HepG2 (cell line): ENCODE measurements around the gene CBLN3. TPM values are rescaled to one million over a fixed set of nuclear protein-coding genes. Genes with fewer than 3 reads are reported as not detected.
A peak's percentile ranks its signal among the peaks of the same experiment; 100 is the strongest.

Experiments
- CHCHD3 ChIP-seq: sonication (generic); formaldehyde crosslinking; IDR thresholded peaks from 2 replicates; pipeline ENCODE4 v1.8.0; 2022; ENCODE audit warnings: mild to moderate bottlenecking, missing genetic modification reagents, moderate library complexity
- DNMT3B ChIP-seq: conservative IDR thresholded peaks from 2 replicates; pipeline ENCODE4 v1.6.1; 2016; ENCODE audit warnings: missing biosample characterization, control low read depth
- E2F2 ChIP-seq: sonication (generic); formaldehyde crosslinking; IDR thresholded peaks from 2 replicates; pipeline ENCODE4 v1.4.0; 2020; ENCODE audit warnings: missing genetic modification reagents, borderline replicate concordance
- HNF1B ChIP-seq: sonication (generic); formaldehyde crosslinking; IDR thresholded peaks from 2 replicates; pipeline ENCODE4 v1.5.1; 2020; ENCODE audit warnings: mild to moderate bottlenecking, moderate library complexity, missing genetic modification reagents
- HNRNPL ChIP-seq: fragments of 200-400 bp; formaldehyde crosslinking; IDR thresholded peaks from 2 replicates; pipeline ENCODE4 v1.6.1; 2017; ENCODE audit warnings: mild to moderate bottlenecking, low read depth, low read length
- HOXA5 ChIP-seq: sonication (generic); formaldehyde crosslinking; IDR thresholded peaks from 2 replicates; pipeline ENCODE4 v1.4.0; 2020; ENCODE audit warnings: missing genetic modification reagents
- KDM2A ChIP-seq: sonication (generic); formaldehyde crosslinking; IDR thresholded peaks from 2 replicates; pipeline ENCODE4 v1.4.0; 2020; ENCODE audit warnings: low read depth, missing genetic modification reagents, borderline replicate concordance
- MED8 ChIP-seq: sonication (generic); formaldehyde crosslinking; IDR thresholded peaks from 2 replicates; pipeline ENCODE4 v1.8.1; 2023; ENCODE audit warnings: mild to moderate bottlenecking, missing genetic modification reagents; ENCODE audit not compliant: insufficient replicate concordance
- NR2C2 ChIP-seq: sonication (generic); formaldehyde crosslinking; IDR thresholded peaks from 2 replicates; pipeline ENCODE4 v1.4.0; 2020; ENCODE audit warnings: missing genetic modification reagents, mild to moderate bottlenecking, moderate library complexity, borderline replicate concordance
- RAD51 ChIP-seq: fragments of 450-650 bp; IDR thresholded peaks from 2 replicates; pipeline ENCODE4 v1.6.1; 2016; ENCODE audit warnings: borderline replicate concordance
- ZBTB1 ChIP-seq: sonication (generic); formaldehyde crosslinking; IDR thresholded peaks from 2 replicates; pipeline ENCODE4 v1.4.0; 2020; ENCODE audit warnings: missing genetic modification reagents, borderline replicate concordance
- ZMAT3 ChIP-seq: sonication (generic); formaldehyde crosslinking; conservative IDR thresholded peaks from 2 replicates; pipeline ENCODE4 v1.7.0; 2021; ENCODE audit warnings: missing genetic modification reagents
- ZMYM4 ChIP-seq: sonication (generic); formaldehyde crosslinking; IDR thresholded peaks from 2 replicates; pipeline ENCODE4 v1.8.1; 2023; ENCODE audit warnings: mild to moderate bottlenecking, missing genetic modification reagents
- ZNF292 ChIP-seq: sonication (generic); formaldehyde crosslinking; IDR thresholded peaks from 2 replicates; pipeline ENCODE4 v1.8.1; 2022; ENCODE audit warnings: mild to moderate bottlenecking, low read depth, missing genetic modification reagents, borderline replicate concordance
- ZNF629 ChIP-seq: sonication (generic); formaldehyde crosslinking; conservative IDR thresholded peaks from 2 replicates; pipeline ENCODE4 v1.5.0; 2020; ENCODE audit warnings: missing genetic modification reagents
- ZNF772 ChIP-seq: sonication (generic); formaldehyde crosslinking; IDR thresholded peaks from 2 replicates; pipeline ENCODE4 v1.5.0; 2020; ENCODE audit warnings: mild to moderate bottlenecking, missing genetic modification reagents
- ZNF879 ChIP-seq: sonication (generic); formaldehyde crosslinking; IDR thresholded peaks from 2 replicates; pipeline ENCODE4 v1.8.1; 2023; ENCODE audit warnings: missing genetic modification reagents
- ZNF891 ChIP-seq: sonication (generic); formaldehyde crosslinking; IDR thresholded peaks from 2 replicates; pipeline ENCODE4 v1.5.0; 2020; ENCODE audit warnings: mild to moderate bottlenecking, missing genetic modification reagents
- polyA plus RNA-seq, 8 experiments: library from polyadenylated mRNA; depleted of rRNA in 3 of 8; stranded (reverse) in 7 of 8; unstranded in 1 of 8; fragments of >200 nt; fragmentation: Illumina TruSeq in 4 of 8; extraction: Trizol in 4 of 8; gene quantifications; 2 replicates each; pipeline versions ENCODE4 v1.2.1 to v1.2.3, GENCODE V29; 2011 to 2016; ENCODE audit warnings: low read depth in 4 of 8, missing spikeins in 1 of 8, mixed read lengths in 1 of 8; ENCODE audit not compliant: insufficient read depth in 1 of 8
- total RNA-seq, 5 experiments: library from RNA; depleted of rRNA; stranded (reverse); fragments of >200 nt; fragmentation: Illumina TruSeq; extraction: Trizol; gene quantifications; 2 replicates each; pipeline ENCODE4 v1.2.3, GENCODE V29; 2016; ENCODE audit warnings: low read depth in 1 of 5
- TF ChIP-seq, protein P1 (sequence below): sonication (generic); formaldehyde crosslinking; IDR thresholded peaks from 2 replicates; pipeline ENCODE4 v1.4.0; 2020; ENCODE audit warnings: missing genetic modification reagents
- TF ChIP-seq, protein P2 (sequence below): sonication (generic); formaldehyde crosslinking; IDR thresholded peaks from 2 replicates; pipeline ENCODE4 v1.8.0; 2022; ENCODE audit warnings: missing genetic modification reagents, low read depth, mild to moderate bottlenecking, borderline replicate concordance
- TF ChIP-seq, protein P3 (sequence below): sonication (generic); formaldehyde crosslinking; IDR thresholded peaks from 2 replicates; pipeline ENCODE4 v1.5.0; 2020; ENCODE audit warnings: missing genetic modification reagents

Gene CBLN3
- total and polyA plus RNA-seq, 2 of the 13 experiments (the other 11 are each of a cell fraction or from before 2014, with no cell fraction given), result 0.66 to 0.98 TPM

- TF ChIP-seq HNF1B (CRISPR knock-in tag) (peak; percentile 97), CHCHD3 (CRISPR knock-in tag) (no peak; the same call in 1 of the 2 replicates), RAD51 (peak; percentile 92), KDM2A (peak; percentile 97), ZMYM4 (CRISPR knock-in tag) (peak; percentile 92), E2F2 (CRISPR knock-in tag) (peak; percentile 30; the same call in 1 of the 2 replicates), MED8 (CRISPR knock-in tag) (peak; percentile 93), HNRNPL (peak; percentile 90), ZNF292 (CRISPR knock-in tag) (peak; percentile 96), ZBTB1 (CRISPR knock-in tag) (peak; percentile 29), HOXA5 (peak; percentile 64; the same call in 1 of the 2 replicates), ZNF629 (CRISPR knock-in tag) (peak; percentile 18; the same call in 1 of the 2 replicates), ZMAT3 (CRISPR knock-in tag) (peak; percentile 88; the same call in 1 of the 2 replicates), ZNF891 (CRISPR knock-in tag) (peak; percentile 99), DNMT3B (CRISPR knock-in tag) (peak; percentile 97), ZNF879 (no peak), NR2C2 (CRISPR knock-in tag) (peak; percentile 100), ZNF772 (peak; percentile 98)
- TF ChIP-seq, protein P1, sequence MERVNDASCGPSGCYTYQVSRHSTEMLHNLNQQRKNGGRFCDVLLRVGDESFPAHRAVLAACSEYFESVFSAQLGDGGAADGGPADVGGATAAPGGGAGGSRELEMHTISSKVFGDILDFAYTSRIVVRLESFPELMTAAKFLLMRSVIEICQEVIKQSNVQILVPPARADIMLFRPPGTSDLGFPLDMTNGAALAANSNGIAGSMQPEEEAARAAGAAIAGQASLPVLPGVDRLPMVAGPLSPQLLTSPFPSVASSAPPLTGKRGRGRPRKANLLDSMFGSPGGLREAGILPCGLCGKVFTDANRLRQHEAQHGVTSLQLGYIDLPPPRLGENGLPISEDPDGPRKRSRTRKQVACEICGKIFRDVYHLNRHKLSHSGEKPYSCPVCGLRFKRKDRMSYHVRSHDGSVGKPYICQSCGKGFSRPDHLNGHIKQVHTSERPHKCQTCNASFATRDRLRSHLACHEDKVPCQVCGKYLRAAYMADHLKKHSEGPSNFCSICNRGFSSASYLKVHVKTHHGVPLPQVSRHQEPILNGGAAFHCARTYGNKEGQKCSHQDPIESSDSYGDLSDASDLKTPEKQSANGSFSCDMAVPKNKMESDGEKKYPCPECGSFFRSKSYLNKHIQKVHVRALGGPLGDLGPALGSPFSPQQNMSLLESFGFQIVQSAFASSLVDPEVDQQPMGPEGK (CRISPR knock-in tag), result peak; percentile 90
- TF ChIP-seq, protein P2, sequence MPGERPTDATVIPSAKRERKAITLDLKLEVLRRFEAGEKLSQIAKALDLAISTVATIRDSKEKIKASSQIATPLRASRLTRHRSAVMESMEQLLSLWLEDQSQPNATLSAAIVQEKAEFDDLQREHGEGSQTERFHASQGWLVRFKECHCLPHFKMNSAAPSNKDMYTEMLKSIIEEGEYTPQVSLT (CRISPR knock-in tag), result no peak; the same call in 1 of the 2 replicates
- TF ChIP-seq, protein P3, sequence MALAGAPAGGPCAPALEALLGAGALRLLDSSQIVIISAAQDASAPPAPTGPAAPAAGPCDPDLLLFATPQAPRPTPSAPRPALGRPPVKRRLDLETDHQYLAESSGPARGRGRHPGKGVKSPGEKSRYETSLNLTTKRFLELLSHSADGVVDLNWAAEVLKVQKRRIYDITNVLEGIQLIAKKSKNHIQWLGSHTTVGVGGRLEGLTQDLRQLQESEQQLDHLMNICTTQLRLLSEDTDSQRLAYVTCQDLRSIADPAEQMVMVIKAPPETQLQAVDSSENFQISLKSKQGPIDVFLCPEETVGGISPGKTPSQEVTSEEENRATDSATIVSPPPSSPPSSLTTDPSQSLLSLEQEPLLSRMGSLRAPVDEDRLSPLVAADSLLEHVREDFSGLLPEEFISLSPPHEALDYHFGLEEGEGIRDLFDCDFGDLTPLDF (CRISPR knock-in tag), result peak; percentile 86; the same call in 1 of the 2 replicates
Observed at GRCh38 chr14:24442240-24443052, 13.0 kb upstream of the CBLN3 start, which contains the start of gene SDR39U1 (continued).
